Ovary (tissue), 9 donors: Measurements from ENCODE around the gene PKM. TPM values are rescaled to one million over a fixed set of nuclear protein-coding genes. Genes with fewer than 3 reads are reported as not detected.

Source experiments
- DNase-seq, 5 donors: peaks; one replicate each; pipeline ENCODE4 v3.0.0-alpha.2; 2019 to 2020
- H3K27ac ChIP-seq, 2 donors: fragments of 200-600 bp; one replicate each; pipeline versions ENCODE4 v1.5.1 to v1.8.0; 2019 to 2022
- H3K27me3 ChIP-seq: fragments of 200-600 bp; one replicate; pipeline ENCODE4 v1.8.0; 2022
- H3K36me3 ChIP-seq: fragments of 200-600 bp; sonication (generic); one replicate; pipeline ENCODE4 v1.5.1; 2019
- H3K4me1 ChIP-seq: one replicate; pipeline ENCODE4 v1.8.1; 2013; ENCODE audit warnings: mild to moderate bottlenecking, moderate library complexity; ENCODE audit not compliant: insufficient read depth
- H3K4me3 ChIP-seq: fragments of 200-600 bp; sonication (generic); one replicate; pipeline ENCODE4 v1.5.1; 2017
- H3K9me3 ChIP-seq, 2 donors: fragments of 200-600 bp in 1 of 2; sonication (generic) in 1 of 2; one replicate each; pipeline versions ENCODE4 v1.5.1 to v1.8.1; 2013 to 2019; ENCODE audit warnings: mild to moderate bottlenecking in 1 of 2, moderate library complexity in 1 of 2
- CTCF ChIP-seq, 3 donors: fragments of 450-650 bp in 2 of 3; fragments of 200-600 bp in 1 of 3; IDR thresholded peaks; one replicate each; pipeline versions ENCODE4 v1.5.1 to v1.8.0; 2016 to 2022; ENCODE audit warnings: antibody characterized with exemption in 3 of 3, mild to moderate bottlenecking in 1 of 3
- EP300 ChIP-seq: sonication (generic); formaldehyde crosslinking; IDR thresholded peaks from one replicate; pipeline ENCODE4 v1.6.1; 2017; ENCODE audit warnings: antibody characterized with exemption
- POLR2A ChIP-seq: fragments of 450-650 bp; IDR thresholded peaks from one replicate; pipeline ENCODE4 v1.6.1; 2017; ENCODE audit warnings: antibody characterized with exemption, mild to moderate bottlenecking, moderate library complexity
- WGBS, 3 donors: extraction: QIAGEN DNeasy Blood & Tissue Kit in 1 of 3; methylation state at CpG; one replicate each; pipeline versions ENCODE4 v1.1.5 to v1.1.7; 2013 to 2017; 5-methylcytosine and 5-hydroxymethylcytosine counted together
- intact Hi-C, 4 donors: fragments of 100-400 bp; cut with DNase I; formaldehyde crosslinking; loops; one replicate each; pipeline versions ENCODE4 v1.11.0 to v1.15.1; 2022 to 2023
- polyA plus RNA-seq, 2 donors: library from polyadenylated mRNA; stranded (reverse); fragments of 200-250 nt in 1 of 2; fragments of 350-450 nt in 1 of 2; fragmentation: Illumina TruSeq in 1 of 2; extraction: RNeasy Lipid Tissue Mini Kit (QIAGEN cat#74804) in 1 of 2; gene quantifications; one replicate each; pipeline ENCODE4 v1.2.3, GENCODE V29; 2013 to 2014
- total RNA-seq, 7 donors: library from RNA; depleted of rRNA in 2 of 7; stranded (reverse); fragments of >200 nt in 2 of 7; fragmentation: NEBNext Ultra II Directional in 3 of 7; extraction: Animal tissue kit (Norgen Biotek cat#: 25700) in 3 of 7; gene quantifications; one replicate each; pipeline versions ENCODE4 v1.1.0 to v1.2.4, GENCODE V29; 2016 to 2023
- donor health status: DM: no; HTN: no; CAD: no; lungs with moderate emphysema.
- donor health status: DM: no; HTN: no; CAD: no.
- donor health status: Bipolar disorder and iron deficiency.
- donor health status: DM: yes; HTN: yes; CAD: no.
- donor health status: DM: no; HTN: no; CAD: no.
- donor health status: DM: yes; HTN: yes; CAD: no.

The PKM gene
- total and polyA plus RNA-seq, 9 donors = 128 to 692 (median 291) TPM

- intact Hi-C loops = no loop called here
- H3K4me1 ChIP-seq = peaks cover 2% of the 10 kb centered on the region
- peak; percentile 32 to 76 (median 53) for DNase-seq
- H3K27ac ChIP-seq = no peak overlapping the region
- no peaks in the 10 kb centered on the region for H3K36me3 ChIP-seq
- H3K9me3 ChIP-seq = no peaks in the 10 kb centered on the region
- TF ChIP-seq EP300 (no peak), POLR2A (no peak), CTCF (IDR thresholded peaks at IDR 0.05) (no peak)
- WGBS, 3 donors = 16 to 41% (median 20%) methylated on average over 6 of the region's 6 CpGs
- no peak overlapping the region for H3K4me3 ChIP-seq
- H3K27me3 ChIP-seq = no peaks in the 10 kb centered on the region
Observed at GRCh38 chr15:72176159-72176558, 54.8 kb downstream of the PKM start.

GRCh38 chr15:72175186-72176044, 55.6 kb downstream of the PKM start:
- intact Hi-C loops = no loop called here
- Histone ChIP-seq H3K9me3 (no peaks in the 10 kb centered on the region), H3K27me3 (no peaks in the 10 kb centered on the region), H3K36me3 (no peaks in the 10 kb centered on the region), H3K27ac (no peak overlapping the region), H3K4me3 (no peak overlapping the region), H3K4me1 (peaks cover 2% of the 10 kb centered on the region)
- WGBS, 3 donors = 87 to 90% (median 89%) methylated on average over 15 of the region's 15 CpGs
- TF ChIP-seq POLR2A (no peak), EP300 (no peak), CTCF (IDR thresholded peaks at IDR 0.05) (no peak)
- DNase-seq = no peak

- no peaks in the 10 kb centered on the region for H3K27me3 ChIP-seq
- H3K36me3 ChIP-seq = no peaks in the 10 kb centered on the region
- no peak for TF ChIP-seq EP300
- H3K27ac ChIP-seq = no peak overlapping the region
- WGBS, 3 donors = 53 to 58% (median 57%) methylated on average over 5 of the region's 5 CpGs
- no peak for DNase-seq
- no peak overlapping the region for H3K4me3 ChIP-seq
- H3K4me1 ChIP-seq = no peaks in the 10 kb centered on the region
- intact Hi-C loops = no loop called here
- no peaks in the 10 kb centered on the region for H3K9me3 ChIP-seq
Observed at GRCh38 chr15:72174551-72175165, 56.3 kb downstream of the PKM start.

GRCh38 chr15:72173864-72174550, 57.0 kb downstream of the PKM start:
- no peak for DNase-seq
- no peak overlapping the region for H3K27ac ChIP-seq

More at GRCh38 chr15:72173864-72174550, 57.0 kb downstream of the PKM start:
- Histone ChIP-seq H3K36me3 (no peaks in the 10 kb centered on the region), H3K4me3 (no peak overlapping the region), H3K4me1 (no peaks in the 10 kb centered on the region), H3K27me3 (no peaks in the 10 kb centered on the region), H3K9me3 (no peaks in the 10 kb centered on the region)
- intact Hi-C loops = no loop called here
- 87 to 95% (median 92%) methylated on average over 12 of the region's 12 CpGs for WGBS, 3 donors
- TF ChIP-seq EP300 = no peak
- no peak for TF ChIP-seq CTCF (IDR thresholded peaks at IDR 0.05)
- no peak for TF ChIP-seq POLR2A
